Measurements from ENCODE around the gene CEP135. TPM values are rescaled to one million over a fixed set of nuclear protein-coding genes. Genes with fewer than 3 reads are reported as not detected.

The CEP135 gene
- total RNA-seq, 1 donor from 2014 or later, result 7.0 TPM

- DNase-seq (ENCODE audit: low spot score), result no peak
These were observed 130.1 kb downstream of the CEP135 start for GRCh38 chr4:56078866-56079265.

- DNase-seq (ENCODE audit: low spot score), result no peak
These were observed 131.6 kb downstream of the CEP135 start for GRCh38 chr4:56080384-56080783.

- no peak for DNase-seq (ENCODE audit: low spot score)
These were observed 134.1 kb downstream of the CEP135 start for GRCh38 chr4:56082829-56083228.

Other genes with a start within 250 kb of the CEP135 start
- gene EXOC1L, start 129.2 kb upstream of the CEP135 start, total RNA-seq, result not detected
- gene EXOC1, start 95.3 kb upstream of the CEP135 start, total RNA-seq, result 33.0 TPM